Cardiac fibroblast (primary cell): ENCODE data around the gene MYH10.

Source experiments
- DNase-seq, 2 donors: peaks; one replicate each; pipeline versions ENCODE4 v3.0.0 to v3.0.0-alpha.2; 2010; ENCODE audit warnings: low read depth in 2 of 2
- H3K4me3 ChIP-seq, 2 donors: replicated peaks in 1 of 2; 1 replicate in 1 of 2; 2 replicates in 1 of 2; pipeline ENCODE4 v1.5.1; 2011; ENCODE audit warnings: low read depth in 2 of 2, low read length in 2 of 2, mild to moderate bottlenecking in 2 of 2, moderate library complexity in 1 of 2
- TF ChIP-seq, protein P1 (sequence below): IDR thresholded peaks from one replicate; pipeline ENCODE4 v1.5.1; 2011; ENCODE audit warnings: low read depth, mild to moderate bottlenecking, low read length, inconsistent platforms

MYH10 gene

DNA sequence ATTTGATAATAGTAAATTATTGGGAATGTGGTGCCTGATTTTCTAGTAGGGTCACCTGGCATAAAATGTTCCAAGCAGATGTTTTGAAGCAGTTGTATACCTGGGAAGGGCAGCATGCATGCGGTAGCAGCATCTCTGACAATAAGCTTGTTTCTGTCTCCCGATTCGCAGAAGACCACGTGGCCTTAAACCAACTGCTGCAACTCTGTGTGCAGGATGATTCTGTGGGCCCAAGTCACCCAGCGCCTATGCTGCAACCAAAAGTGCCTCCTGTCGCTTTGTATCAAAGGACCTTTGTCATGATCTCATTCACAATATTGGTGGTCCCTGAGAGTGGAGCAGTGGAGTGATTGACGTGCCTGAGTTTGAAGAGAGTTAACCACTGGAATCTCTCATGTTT lies 186.8 kb downstream of the MYH10 start:
- TF ChIP-seq, protein P1, sequence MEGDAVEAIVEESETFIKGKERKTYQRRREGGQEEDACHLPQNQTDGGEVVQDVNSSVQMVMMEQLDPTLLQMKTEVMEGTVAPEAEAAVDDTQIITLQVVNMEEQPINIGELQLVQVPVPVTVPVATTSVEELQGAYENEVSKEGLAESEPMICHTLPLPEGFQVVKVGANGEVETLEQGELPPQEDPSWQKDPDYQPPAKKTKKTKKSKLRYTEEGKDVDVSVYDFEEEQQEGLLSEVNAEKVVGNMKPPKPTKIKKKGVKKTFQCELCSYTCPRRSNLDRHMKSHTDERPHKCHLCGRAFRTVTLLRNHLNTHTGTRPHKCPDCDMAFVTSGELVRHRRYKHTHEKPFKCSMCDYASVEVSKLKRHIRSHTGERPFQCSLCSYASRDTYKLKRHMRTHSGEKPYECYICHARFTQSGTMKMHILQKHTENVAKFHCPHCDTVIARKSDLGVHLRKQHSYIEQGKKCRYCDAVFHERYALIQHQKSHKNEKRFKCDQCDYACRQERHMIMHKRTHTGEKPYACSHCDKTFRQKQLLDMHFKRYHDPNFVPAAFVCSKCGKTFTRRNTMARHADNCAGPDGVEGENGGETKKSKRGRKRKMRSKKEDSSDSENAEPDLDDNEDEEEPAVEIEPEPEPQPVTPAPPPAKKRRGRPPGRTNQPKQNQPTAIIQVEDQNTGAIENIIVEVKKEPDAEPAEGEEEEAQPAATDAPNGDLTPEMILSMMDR, result no peak
- no peak for DNase-seq
- H3K4me3 ChIP-seq, result no peak overlapping the region

GRCh38 chr17:8442310-8442709 lies 188.2 kb downstream of the MYH10 start:
- TF ChIP-seq, protein P1, result no peak
- no peak for DNase-seq
- H3K4me3 ChIP-seq, result no peak overlapping the region

- H3K4me3 ChIP-seq, result no peak overlapping the region
- DNase-seq, result peak in 1 of 2 donors; percentile 20
- TF ChIP-seq, protein P1, result no peak
Measured at GRCh38 chr17:8441690-8442089, 188.8 kb downstream of the MYH10 start.

GRCh38 chr17:8439681-8440080 lies 190.8 kb downstream of the MYH10 start:
- TF ChIP-seq, protein P1, result no peak
- DNase-seq, result no peak
- H3K4me3 ChIP-seq, result no peak overlapping the region

DNA sequence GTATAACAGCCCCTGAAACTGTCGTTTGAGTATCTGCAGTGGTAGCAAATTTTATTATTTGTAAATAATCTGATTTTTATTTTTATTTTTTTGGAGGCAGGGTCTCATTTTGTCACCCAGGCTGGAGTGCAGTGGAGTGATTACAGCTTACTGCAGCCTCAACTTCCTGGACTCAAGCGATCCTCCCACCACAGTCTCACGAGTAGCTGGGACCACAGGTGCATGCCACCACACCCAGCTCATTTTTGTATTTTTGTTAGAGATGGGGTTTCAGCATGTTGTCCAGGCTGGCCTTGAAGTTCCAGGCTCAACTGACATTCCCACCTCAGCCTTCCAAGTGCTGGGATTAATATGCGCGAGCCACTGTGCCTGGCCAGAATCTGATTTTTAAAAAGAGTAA lies 192.1 kb downstream of the MYH10 start:
- TF ChIP-seq, protein P1, result no peak
- no peak for DNase-seq
- H3K4me3 ChIP-seq, result no peak overlapping the region

- TF ChIP-seq, protein P1, result no peak
- DNase-seq, result peak in 1 of 2 donors; percentile 18
- peak overlapping the region; percentile 87 to 92 for H3K4me3 ChIP-seq
Measured at GRCh38 chr17:8436844-8437171, 193.7 kb downstream of the MYH10 start.

GRCh38 chr17:8436169-8436843 lies 194.2 kb downstream of the MYH10 start:
- peak; percentile 61 to 64 for DNase-seq
- TF ChIP-seq, protein P1, result no peak
- H3K4me3 ChIP-seq, result peak overlapping the region; percentile 87 to 92
